ENCODE results near the gene ESR1.

ESR1 gene

DNA sequence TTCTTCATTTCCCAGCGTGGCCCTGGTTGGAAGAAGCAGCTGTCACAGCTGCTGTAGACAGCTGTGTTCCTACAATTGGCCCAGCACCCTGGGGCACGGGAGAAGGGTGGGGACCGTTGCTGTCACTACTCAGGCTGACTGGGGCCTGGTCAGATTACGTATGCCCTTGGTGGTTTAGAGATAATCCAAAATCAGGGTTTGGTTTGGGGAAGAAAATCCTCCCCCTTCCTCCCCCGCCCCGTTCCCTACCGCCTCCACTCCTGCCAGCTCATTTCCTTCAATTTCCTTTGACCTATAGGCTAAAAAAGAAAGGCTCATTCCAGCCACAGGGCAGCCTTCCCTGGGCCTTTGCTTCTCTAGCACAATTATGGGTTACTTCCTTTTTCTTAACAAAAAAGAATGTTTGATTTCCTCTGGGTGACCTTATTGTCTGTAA is 292.7 kb downstream of the ESR1 start:
- TF ChIP-seq, protein P1, sequence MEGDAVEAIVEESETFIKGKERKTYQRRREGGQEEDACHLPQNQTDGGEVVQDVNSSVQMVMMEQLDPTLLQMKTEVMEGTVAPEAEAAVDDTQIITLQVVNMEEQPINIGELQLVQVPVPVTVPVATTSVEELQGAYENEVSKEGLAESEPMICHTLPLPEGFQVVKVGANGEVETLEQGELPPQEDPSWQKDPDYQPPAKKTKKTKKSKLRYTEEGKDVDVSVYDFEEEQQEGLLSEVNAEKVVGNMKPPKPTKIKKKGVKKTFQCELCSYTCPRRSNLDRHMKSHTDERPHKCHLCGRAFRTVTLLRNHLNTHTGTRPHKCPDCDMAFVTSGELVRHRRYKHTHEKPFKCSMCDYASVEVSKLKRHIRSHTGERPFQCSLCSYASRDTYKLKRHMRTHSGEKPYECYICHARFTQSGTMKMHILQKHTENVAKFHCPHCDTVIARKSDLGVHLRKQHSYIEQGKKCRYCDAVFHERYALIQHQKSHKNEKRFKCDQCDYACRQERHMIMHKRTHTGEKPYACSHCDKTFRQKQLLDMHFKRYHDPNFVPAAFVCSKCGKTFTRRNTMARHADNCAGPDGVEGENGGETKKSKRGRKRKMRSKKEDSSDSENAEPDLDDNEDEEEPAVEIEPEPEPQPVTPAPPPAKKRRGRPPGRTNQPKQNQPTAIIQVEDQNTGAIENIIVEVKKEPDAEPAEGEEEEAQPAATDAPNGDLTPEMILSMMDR (IDR thresholded peaks at IDR 0.05) = no peak
- Histone ChIP-seq H3K9me3 (no peaks in the 10 kb centered on the region), H3K4me1 (peaks cover 0 to 27% (median 17%) of the 10 kb centered on the region in 4 donors), H3K27ac (no peak overlapping the region), H3K36me3 (peaks cover 0 to 5% (median 0%) of the 10 kb centered on the region in 3 donors), H3K4me3 (no peak overlapping the region), H3K27me3 (no peaks in the 10 kb centered on the region)
- peak; percentile 47 to 74 for DNase-seq
- intact Hi-C loops (cut with DNase I; ENCODE audit: low total_unique reads) = no loop called here

DNA sequence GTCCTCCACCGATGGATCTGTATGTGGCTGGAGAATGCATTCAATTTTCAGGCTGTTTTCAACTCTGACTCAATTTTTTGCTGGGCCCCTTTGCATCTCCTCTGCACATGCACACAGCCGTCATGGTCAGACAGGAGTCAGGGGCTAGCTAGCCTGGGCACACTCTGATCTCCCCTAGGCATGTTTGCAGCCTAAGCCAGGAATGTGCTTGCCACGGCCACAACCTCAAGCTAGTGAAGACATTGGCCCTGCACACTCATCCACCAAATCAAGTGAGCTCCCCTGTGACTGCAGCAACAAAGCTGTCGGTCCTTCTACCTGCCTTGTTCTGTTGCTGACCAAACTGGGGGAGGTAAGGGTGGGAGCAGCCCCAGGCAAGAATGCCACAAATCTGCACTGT is 300.5 kb downstream of the ESR1 start:
- intact Hi-C loops (cut with DNase I; ENCODE audit: low total_unique reads) = no loop called here
- Histone ChIP-seq H3K4me1 (peaks cover 0 to 26% (median 18%) of the 10 kb centered on the region in 4 donors), H3K9me3 (no peaks in the 10 kb centered on the region), H3K4me3 (no peak overlapping the region), H3K27ac (no peak overlapping the region), H3K36me3 (no peaks in the 10 kb centered on the region), H3K27me3 (no peaks in the 10 kb centered on the region)
- TF ChIP-seq, protein P1 (IDR thresholded peaks at IDR 0.05) = no peak
- DNase-seq = no peak

DNA sequence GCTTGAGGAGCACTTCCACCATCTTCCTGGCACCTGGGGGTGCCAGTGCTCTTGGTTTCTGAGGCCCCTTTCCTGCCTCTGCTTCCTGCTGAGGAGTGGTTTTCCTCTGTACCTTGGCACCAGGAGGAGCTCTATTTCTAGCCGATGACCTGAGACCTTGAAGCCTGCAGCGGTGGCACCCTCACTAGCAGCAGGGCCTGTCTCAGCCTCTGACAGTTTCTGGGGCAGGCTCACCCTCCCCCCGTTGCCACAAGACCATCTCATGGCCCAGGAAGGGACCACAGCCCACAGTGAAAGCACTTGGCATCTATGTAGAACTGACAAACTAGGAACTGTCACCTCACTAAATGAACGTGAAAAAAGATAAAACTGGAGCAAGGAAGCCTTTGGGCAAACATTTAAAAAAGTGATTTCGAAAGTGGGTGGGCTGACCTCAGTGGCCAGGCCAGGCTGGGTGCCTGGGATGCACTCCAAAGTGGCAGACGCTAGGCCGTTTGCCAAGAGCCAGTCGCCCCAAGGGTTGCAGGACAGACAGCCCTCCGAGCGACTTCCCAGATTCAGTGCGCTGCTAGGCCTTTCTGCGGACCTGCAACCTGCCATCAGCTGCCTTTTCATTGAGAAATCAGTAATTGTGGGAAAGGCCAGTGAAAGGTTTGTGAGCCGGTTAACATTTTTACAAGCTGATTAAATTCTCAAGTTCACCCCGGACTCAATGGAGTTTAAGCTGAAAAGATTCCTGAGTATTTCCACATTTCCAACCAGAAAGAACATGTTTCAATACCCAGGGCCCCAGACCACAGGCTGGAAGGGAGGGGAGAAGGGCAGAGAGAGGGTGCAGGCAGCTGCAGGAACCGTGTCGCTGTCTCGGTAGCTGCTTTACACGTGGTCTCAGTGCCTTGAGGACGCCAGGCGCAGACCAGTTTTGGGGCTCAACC is 303.7 kb downstream of the ESR1 start:
- H3K27ac ChIP-seq = peak overlapping the region; percentile 65 to 71
- intact Hi-C loops (cut with DNase I; ENCODE audit: low total_unique reads) = no loop called here
- H3K36me3 ChIP-seq = no peaks in the 10 kb centered on the region
- peaks cover 0 to 26% (median 18%) of the 10 kb centered on the region in 4 donors for H3K4me1 ChIP-seq
- H3K27me3 ChIP-seq = no peaks in the 10 kb centered on the region
- peak; percentile 46 to 78 for DNase-seq
- H3K9me3 ChIP-seq = no peaks in the 10 kb centered on the region
- H3K4me3 ChIP-seq = no peak overlapping the region
- TF ChIP-seq, protein P1 (IDR thresholded peaks at IDR 0.05) = no peak

GRCh38 chr6:152112491-152113261 is 305.2 kb downstream of the ESR1 start:
- no peaks in the 10 kb centered on the region for H3K27me3 ChIP-seq
- no peak overlapping the region for H3K4me3 ChIP-seq
- no peaks in the 10 kb centered on the region for H3K9me3 ChIP-seq
- TF ChIP-seq, protein P1 (IDR thresholded peaks at IDR 0.05) = no peak
- intact Hi-C loops (cut with DNase I; ENCODE audit: low total_unique reads) = no loop called here
- peaks cover 0 to 35% (median 23%) of the 10 kb centered on the region in 4 donors for H3K4me1 ChIP-seq
- no peaks in the 10 kb centered on the region for H3K36me3 ChIP-seq
- peak; percentile 73 to 84 for DNase-seq
- H3K27ac ChIP-seq = peak overlapping the region; percentile 65 to 71

- H3K27ac ChIP-seq = peak overlapping the region in 1 of 2 donors; percentile 25
- no peak for DNase-seq
- H3K36me3 ChIP-seq = peaks cover 11 to 30% (median 28%) of the 10 kb centered on the region in 3 donors
- TF ChIP-seq, protein P1 (IDR thresholded peaks at IDR 0.05) = no peak
- H3K4me1 ChIP-seq = peaks cover 0 to 33% (median 10%) of the 10 kb centered on the region in 4 donors
- no peaks in the 10 kb centered on the region for H3K27me3 ChIP-seq
- H3K9me3 ChIP-seq = no peaks in the 10 kb centered on the region
- no peak overlapping the region for H3K4me3 ChIP-seq
- intact Hi-C loops (cut with DNase I; ENCODE audit: low total_unique reads) = no loop called here
These were observed 310.0 kb downstream of the ESR1 start for GRCh38 chr6:152117156-152118133.
